Activated CD8-positive, alpha-beta memory T cell treated with anti-CD3 and anti-CD28 coated beads, Interleukin-2, amount 50 U/mL, for 24 hours (primary cell): ENCODE measurements around the gene KIAA0040.

Source experiments
- DNase-seq: peaks from one replicate; pipeline ENCODE4 v3.0.0-alpha.2; 2020; ENCODE audit errors: extremely low read depth

Gene KIAA0040

DNA sequence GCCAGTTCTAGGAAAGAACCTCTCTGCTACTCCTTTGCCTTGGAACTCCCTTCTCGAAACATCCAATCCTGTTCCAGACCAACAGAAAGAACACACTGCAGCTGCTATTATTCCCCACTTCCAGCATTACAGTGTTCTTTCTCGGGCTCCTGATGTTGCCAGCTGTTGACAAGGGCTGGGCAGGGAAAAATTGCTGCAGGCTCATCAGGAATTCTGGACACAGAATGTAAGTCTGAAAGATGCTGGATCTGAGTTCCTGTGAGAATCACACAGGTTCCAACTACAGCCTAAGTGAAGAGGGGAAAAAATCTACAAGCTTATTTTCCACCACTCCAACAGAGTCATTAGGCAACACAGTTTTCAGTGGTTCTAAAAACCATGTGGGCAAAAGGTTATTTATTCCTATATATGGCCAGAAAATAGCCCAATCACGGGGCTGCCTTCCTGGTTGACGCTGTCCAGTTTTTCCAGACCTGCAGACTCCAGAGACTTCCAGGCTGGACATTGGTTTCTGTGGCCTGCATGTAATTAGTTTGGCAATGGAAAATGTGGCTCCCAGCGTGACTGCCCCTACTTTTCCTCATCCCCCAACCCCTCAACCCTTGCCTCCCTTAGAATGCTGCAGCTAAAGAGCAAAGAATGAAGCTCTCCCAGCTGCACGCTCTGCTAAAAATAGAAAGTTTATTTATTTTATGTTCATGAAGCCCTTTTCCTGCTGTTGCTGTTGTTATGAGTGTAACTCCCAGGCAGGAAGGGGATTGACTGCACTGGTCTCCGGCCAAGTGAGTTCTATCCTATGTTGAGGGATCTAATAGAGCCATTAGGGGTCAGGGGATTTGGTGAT, 8.3 kb upstream of the KIAA0040 start:
- DNase-seq = no peak

DNA sequence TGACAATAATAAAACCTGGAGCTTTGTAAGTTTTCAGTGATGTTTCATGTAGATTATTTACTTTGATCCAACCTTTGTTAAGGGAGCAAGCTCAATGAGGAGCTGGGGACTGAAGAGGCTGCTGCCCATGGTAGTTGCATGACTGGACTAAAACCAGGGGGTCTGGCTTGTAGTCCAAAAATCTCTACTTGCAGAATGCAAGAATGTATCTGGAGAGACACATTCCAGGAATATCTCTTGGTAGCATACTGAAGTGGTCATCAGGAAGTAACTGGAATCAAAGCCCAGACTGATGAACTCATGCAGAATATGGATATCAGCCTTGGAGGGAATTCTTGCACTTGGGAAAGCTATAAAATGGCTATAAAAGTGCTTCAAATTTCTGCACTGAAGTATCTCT, 5.8 kb upstream of the KIAA0040 start:
- DNase-seq = no peak

DNA sequence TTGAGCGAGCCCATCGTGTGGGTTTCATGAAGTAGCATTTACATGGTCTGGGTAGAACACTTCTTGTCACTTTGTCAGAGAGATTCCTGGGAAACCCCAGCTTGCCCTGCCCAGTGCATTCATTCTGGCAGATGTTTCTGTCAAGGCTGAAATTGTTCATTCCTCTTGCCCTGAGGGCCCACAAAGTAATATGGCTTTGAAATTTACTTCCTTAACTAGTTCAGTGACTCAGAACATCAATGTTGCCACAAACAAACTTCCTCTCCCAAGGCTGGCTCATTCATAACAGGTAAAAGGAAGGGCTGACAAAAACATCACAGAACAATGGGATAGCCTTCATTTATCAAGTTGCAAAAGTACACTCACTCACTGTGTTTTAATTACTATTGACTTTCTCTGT, 5.0 kb upstream of the KIAA0040 start:
- DNase-seq = no peak

GRCh38 chr1:175195798-175196197, 3.2 kb upstream of the KIAA0040 start:
- no peak for DNase-seq

DNA sequence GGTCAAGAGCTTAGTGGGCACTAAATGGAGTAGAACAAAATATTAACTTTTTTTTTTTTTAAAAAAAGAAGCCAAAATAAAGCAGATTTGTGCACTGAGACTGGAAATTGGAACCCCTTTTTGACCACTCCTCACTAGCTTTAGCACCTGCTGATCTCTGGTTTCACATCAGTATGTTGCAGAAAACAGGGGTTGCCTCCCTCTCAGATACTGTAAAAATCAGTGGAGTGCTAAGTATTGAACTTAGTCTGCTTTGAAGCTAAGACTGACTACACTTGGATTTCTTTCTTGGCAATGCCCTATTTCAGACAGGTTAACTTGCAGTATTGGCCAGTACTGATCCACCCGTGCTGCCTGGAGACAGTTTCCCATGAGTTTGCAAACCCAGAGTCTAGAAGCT, 2.7 kb upstream of the KIAA0040 start:
- DNase-seq = no peak

DNA sequence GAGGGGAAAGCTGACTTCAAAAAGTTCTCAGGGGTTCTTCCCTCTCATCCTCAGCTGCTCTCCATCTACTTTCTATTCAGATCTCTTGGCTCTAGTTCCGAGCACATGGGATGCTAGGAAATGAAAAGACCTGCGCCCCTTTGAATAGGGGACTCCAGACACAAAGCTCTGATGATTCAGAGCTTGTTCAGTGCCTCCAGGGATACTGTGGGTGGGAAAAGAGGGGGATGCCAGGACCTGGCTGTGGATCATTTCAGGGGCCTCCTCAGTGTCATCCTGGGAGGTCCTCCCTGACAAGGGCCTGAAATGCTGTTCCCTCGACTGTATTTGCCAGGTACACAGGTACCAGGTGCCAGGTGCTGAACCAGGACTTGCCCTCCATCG, 943 bp upstream of the KIAA0040 start:
- DNase-seq = no peak

DNA sequence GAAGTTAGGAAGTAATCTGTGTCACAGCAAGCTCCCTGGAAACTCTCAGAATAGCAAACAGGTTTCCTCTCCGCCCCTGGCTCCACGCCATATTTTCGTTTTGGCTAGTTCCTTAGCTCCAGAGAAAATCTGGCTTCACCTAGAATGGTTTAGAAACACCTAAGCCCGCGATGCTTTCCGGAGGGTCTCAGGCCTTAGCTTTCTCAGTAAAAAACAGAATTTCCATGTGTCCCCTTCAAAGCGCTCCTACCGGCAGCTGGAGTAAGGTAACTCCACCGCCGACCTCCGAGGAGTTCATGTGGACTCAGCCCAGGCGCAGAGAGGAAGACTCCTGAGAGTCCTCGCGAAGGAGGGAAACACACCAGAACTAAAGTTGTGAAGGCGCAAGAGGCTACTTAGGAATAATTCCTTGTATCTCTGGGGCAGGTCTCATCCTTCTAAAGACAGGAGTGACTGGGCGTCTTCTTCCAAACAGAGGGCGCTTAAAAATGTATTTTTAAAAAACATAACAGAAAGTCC, 406 bp downstream of the KIAA0040 start:
- DNase-seq = no peak

DNA sequence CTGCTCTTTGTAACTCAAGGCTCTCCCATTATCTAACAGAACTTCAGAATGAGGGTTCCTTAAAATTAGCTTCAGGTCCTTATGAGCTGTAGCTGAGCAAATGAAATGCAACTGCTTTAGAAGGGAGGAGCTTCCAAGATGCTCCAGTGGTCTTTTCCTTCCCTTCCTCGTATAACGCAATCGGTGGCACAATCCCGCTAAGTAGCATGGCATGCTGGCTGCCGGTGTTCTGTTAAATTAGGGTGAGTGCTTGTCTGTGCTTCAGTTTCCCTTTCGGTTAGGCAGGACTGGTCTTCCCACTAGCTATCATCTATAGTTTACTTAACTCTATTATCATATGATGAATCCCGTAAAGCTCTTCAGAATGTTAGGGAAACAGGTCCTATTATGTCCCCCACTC, 917 bp downstream of the KIAA0040 start:
- DNase-seq = no peak

DNA sequence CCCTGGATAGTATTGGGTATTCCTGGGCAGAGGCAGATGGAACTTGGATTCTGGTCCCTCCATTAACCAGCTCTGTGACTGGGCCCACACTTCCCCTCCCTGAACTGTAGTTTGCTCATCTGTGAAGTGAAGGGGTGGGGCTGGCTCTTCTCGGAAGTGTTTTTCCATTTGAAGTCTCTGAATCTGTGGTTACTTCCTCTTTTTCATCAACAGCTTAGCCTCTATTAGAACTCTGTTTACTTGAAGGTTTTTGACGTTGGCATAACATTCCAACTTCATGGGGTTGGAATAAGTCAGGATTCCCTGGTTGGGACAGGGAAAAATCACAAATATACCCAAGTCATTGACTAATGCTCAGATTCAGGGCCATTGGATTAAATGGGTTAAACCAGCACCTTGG, 3.6 kb downstream of the KIAA0040 start:
- DNase-seq = peak; percentile 26

DNA sequence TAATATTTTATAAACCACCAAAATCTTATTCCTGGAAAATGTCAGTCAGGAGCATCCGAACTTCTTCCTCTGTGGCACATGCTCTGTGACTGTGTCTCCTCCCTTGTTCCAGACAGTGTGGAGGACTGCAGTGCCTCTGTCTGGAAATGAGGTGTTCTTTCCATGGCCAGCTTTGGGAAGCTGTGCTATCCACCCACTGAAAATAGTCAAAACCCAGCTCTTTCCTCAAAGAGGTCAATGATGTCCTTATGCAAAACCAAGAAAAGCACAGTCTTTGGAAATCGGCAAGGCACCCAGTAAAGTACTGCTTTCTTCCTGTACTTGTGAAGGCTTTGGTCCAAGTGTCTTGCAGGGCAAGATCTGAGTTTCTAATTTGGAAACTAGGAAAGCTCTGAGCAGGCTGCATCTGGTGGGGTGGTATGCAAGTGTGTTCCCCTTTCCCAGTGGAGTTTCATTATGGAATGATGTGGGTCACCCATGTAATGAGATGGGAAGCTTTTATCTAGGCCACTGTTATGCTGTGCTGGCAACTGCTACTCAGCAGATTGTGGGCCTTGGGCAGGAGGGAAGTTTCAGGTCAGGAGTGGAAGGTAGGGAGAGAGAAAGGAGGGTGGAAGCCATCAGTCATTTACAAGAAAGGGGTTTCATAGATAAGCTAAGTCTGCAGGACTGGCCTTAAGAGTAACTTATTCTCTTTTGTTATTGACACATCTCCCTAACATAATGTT, 6.0 kb downstream of the KIAA0040 start:
- DNase-seq = no peak

DNA sequence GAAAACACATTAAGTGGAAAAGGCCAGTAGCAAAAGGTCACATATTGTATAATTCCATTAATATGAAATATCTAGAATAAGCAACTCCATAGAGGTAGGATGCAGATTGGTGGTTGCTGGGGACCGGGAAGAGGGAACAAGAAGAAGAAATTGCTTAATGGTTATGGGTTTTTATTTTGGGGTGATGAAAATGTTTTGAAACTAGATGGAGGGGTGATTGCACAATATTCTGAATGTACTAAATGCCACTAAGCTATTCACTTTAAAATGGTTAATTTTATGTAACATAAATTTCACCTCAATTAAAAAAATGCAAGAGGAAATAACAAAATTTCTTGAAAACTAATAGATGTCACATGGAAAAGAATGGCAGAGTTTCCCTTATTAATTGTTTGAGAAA, 6.7 kb downstream of the KIAA0040 start:
- no peak for DNase-seq

DNA sequence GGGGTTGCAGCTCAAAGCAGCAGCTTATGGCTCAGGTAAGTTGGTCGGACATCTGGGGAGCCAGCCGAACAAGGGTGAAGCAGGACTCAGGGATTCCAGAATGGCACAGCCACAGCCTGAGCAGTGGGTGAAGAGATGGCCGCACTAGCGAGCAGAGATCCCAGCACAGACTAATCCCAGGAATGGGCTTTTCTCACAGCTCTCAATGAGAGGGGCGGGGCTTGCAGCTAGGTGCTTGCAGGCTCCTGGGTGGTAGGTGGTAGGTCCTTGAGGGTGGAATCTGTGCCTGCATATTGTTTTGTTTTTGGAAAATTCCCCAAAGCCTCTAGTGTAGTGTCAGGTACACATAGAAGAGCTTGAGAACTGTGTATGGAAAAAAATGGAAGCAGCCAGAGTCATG, 9.0 kb downstream of the KIAA0040 start:
- DNase-seq = no peak

DNA sequence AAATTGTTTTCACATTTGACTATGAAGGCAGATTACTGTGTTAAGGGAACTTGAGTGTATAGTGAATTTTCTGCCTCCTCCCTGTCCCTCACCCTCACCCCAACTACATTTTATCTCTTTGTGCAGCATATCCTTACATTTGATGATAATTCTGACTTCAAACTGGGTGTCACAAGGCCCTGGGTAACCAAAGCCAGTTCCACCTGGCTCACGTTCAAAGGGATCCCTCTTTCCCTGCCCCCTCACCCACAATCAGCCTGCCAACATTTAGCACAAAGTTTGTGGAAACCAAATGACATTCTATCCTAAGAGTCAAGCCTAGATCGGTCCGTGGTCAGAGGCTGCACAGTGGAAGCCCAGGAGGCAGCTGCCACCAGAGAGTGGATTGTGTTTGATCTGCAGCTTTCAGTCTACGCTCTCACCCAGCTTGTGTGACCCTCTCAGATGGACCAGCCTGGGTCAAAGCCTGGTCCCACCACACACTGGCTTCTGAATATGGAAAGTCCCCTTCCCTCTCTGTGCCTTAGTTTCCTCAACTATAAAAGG, 10.3 kb downstream of the KIAA0040 start:
- no peak for DNase-seq

GRCh38 chr1:175179837-175180590, 12.6 kb downstream of the KIAA0040 start:
- no peak for DNase-seq

- no peak for DNase-seq
Measured at GRCh38 chr1:175178456-175178855, 14.1 kb downstream of the KIAA0040 start.

GRCh38 chr1:175178056-175178455, 14.5 kb downstream of the KIAA0040 start:
- DNase-seq = no peak

GRCh38 chr1:175176246-175176645, 16.3 kb downstream of the KIAA0040 start:
- DNase-seq = no peak

DNA sequence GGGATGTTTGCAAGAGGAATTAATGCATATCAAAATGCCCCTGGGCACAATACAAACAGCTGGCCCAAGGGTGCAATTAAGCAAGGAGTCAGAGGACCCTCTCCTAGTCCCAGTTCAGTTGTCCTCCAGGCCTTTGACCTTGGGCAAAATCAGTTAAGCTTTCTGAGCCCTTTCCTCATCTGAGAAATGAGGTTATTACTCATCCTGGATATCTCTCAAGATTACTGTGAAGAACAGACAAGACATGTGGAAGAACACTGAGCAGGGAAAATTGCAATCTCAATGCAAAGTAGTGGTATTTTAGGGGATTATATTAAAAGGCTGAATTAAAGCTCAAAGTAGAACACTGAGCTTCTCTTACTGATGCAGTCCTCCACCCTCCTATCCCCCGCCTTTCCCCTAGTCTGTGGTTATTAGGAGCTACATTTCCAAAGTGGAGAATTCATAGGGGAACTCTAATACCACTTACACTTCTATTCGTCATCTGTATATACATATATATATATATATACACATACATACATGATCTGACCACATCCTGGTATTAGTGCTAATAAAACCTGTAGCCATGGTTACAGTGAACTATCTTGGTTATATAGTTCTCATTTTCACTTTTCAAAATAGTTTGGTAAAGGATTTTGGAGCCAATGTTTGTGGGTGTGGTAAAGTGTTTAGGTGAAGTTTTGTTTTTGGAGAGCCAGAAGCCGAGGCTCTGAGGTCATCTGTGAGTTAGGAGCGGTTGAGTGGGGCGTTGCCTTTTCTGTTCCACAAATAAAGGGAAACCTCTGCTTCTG, 18.1 kb downstream of the KIAA0040 start:
- DNase-seq = no peak

DNA sequence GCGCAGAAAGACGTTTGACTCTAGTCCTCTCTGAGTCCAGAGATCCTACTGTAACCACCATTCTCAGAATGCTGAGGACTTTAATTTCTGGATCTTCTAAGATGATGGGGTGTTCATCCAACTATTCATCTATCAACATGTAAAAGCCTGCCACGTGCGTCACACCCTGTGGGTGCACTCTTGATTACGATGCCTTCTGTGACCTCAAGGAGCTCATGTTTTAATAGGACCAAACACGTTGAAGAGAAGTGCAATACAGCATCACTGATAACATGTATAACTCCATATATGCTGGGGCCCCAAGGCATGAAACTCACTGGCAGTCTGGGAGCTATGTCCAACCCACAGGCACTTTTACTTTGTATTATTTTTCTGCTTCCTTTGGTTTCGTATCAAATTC, 19.0 kb downstream of the KIAA0040 start:
- DNase-seq = no peak

DNA sequence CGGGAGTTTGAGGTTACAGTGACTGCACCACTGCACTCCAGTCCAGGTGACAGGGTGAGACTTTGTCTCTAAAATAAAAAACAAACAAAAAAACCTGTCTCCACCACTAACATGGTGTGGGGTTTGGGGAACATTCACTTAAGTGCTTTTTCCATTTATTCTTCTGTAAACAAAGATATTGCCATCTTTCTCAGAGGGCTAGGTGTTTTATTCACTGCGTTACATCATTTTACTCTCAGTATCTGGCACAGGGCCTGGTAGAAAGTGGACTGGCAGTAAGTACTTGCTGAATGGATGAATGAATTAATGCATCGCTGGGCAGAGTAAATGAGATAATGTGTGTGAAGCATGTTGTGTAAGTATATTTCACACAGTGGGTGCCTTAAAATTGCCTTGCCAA, 20.1 kb downstream of the KIAA0040 start:
- DNase-seq = no peak
